Measurements from ENCODE around the gene PFKL.
A peak's percentile ranks its signal among the peaks of the same experiment; 100 is the strongest.

PFKL gene

GRCh38 chr21:44304877-44305293, 5.0 kb downstream of the PFKL start:
- no peak for TF ChIP-seq MYC (IDR thresholded peaks at IDR 0.05; ENCODE audit: low read depth, low read length)
- TF ChIP-seq, protein P1, sequence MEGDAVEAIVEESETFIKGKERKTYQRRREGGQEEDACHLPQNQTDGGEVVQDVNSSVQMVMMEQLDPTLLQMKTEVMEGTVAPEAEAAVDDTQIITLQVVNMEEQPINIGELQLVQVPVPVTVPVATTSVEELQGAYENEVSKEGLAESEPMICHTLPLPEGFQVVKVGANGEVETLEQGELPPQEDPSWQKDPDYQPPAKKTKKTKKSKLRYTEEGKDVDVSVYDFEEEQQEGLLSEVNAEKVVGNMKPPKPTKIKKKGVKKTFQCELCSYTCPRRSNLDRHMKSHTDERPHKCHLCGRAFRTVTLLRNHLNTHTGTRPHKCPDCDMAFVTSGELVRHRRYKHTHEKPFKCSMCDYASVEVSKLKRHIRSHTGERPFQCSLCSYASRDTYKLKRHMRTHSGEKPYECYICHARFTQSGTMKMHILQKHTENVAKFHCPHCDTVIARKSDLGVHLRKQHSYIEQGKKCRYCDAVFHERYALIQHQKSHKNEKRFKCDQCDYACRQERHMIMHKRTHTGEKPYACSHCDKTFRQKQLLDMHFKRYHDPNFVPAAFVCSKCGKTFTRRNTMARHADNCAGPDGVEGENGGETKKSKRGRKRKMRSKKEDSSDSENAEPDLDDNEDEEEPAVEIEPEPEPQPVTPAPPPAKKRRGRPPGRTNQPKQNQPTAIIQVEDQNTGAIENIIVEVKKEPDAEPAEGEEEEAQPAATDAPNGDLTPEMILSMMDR (IDR thresholded peaks at IDR 0.05; ENCODE audit: low read depth, low read length): peak; percentile 55
- H3K4me3 ChIP-seq (ENCODE audit: low read depth, low read length): no peak overlapping the region
- DNase-seq (ENCODE audit: low read depth): peak; percentile 61

DNA sequence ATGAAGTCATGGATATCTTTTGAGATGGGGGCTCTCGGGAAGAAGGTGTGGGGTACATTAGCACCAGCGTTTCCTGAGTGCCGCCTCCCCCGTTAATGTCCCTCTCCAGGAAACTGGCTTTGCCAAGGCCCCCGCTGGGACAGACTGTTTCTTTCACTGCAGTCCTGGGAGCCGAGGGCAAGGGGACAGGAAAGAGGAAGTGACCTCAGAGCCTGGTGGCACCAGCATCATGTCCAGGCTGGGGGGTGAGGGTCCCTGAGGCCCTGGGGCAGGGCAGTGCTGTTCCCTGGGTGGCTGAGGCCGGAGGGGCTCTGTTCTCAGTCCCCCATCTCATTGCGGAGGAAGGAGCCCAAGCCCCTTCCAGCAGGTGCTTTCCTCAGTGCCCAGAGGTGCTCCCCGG, 5.8 kb downstream of the PFKL start:
- no peak overlapping the region for H3K4me3 ChIP-seq (ENCODE audit: low read depth, low read length)
- TF ChIP-seq MYC (IDR thresholded peaks at IDR 0.05; ENCODE audit: low read depth, low read length): no peak
- no peak for TF ChIP-seq POLR2A (IDR thresholded peaks at IDR 0.05; ENCODE audit: extremely low read depth, insufficient read length)
- TF ChIP-seq, protein P1 (IDR thresholded peaks at IDR 0.05; ENCODE audit: low read depth, low read length): no peak
- TF ChIP-seq MAX (IDR thresholded peaks at IDR 0.05; ENCODE audit: low read depth, low read length): no peak
- no peak for DNase-seq (ENCODE audit: low read depth)

GRCh38 chr21:44306936-44307704, 7.3 kb downstream of the PFKL start:
- TF ChIP-seq MAX (IDR thresholded peaks at IDR 0.05; ENCODE audit: low read depth, low read length): no peak
- TF ChIP-seq MYC (IDR thresholded peaks at IDR 0.05; ENCODE audit: low read depth, low read length): no peak
- TF ChIP-seq, protein P1 (IDR thresholded peaks at IDR 0.05; ENCODE audit: low read depth, low read length): no peak
- no peak for TF ChIP-seq POLR2A (IDR thresholded peaks at IDR 0.05; ENCODE audit: extremely low read depth, insufficient read length)
- no peak for DNase-seq (ENCODE audit: low read depth)
- no peak overlapping the region for H3K4me3 ChIP-seq (ENCODE audit: low read depth, low read length)

DNA sequence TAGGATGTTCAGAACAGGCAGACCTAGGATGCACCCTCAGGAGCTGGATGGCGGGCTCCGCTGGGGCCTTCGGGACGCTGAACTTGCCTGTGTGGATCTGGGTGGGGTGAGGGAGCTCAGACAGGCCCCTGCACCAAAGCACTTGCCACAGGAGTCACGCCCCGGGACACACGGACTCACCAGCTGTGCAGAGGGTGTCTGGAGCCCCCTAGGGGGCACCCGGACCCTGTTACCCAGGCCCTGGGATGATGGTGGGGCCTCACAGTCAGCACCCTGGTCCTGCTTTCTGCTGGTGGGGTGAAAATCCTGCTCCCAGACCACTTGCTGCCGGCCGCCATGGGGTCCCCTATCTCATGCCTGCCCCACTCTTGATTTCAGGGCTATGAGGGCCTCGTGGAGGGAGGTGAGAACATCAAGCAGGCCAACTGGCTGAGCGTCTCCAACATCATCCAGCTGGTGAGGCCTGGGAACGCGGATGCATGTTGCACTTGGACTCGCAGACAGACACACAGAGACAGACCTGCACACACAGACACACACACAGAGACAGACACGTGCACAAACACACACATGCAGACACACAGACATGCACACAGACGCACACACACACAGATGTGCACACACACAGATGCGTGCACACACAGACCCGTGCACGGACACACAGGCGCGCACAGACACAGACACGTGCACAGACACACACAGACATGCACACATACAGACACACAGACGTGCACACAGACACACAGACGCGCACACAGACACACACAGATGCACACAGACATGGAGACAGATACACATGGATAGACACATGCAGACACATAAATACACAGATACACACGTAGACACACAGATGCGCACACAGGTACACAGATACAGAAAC, 11.0 kb downstream of the PFKL start:
- no peak for DNase-seq (ENCODE audit: low read depth)
- no peak overlapping the region for H3K4me3 ChIP-seq (ENCODE audit: low read depth, low read length)
- TF ChIP-seq MYC (IDR thresholded peaks at IDR 0.05; ENCODE audit: low read depth, low read length) (no peak), POLR2A (IDR thresholded peaks at IDR 0.05; ENCODE audit: extremely low read depth, insufficient read length) (no peak), MAX (IDR thresholded peaks at IDR 0.05; ENCODE audit: low read depth, low read length) (no peak)

- DNase-seq (ENCODE audit: low read depth): no peak
- TF ChIP-seq MAX (IDR thresholded peaks at IDR 0.05; ENCODE audit: low read depth, low read length) (no peak), POLR2A (IDR thresholded peaks at IDR 0.05; ENCODE audit: extremely low read depth, insufficient read length) (no peak), MYC (IDR thresholded peaks at IDR 0.05; ENCODE audit: low read depth, low read length) (no peak)
- TF ChIP-seq, protein P1 (IDR thresholded peaks at IDR 0.05; ENCODE audit: low read depth, low read length): no peak
- no peak overlapping the region for H3K4me3 ChIP-seq (ENCODE audit: low read depth, low read length)
Observed at GRCh38 chr21:44312089-44312488, 12.2 kb downstream of the PFKL start.

DNA sequence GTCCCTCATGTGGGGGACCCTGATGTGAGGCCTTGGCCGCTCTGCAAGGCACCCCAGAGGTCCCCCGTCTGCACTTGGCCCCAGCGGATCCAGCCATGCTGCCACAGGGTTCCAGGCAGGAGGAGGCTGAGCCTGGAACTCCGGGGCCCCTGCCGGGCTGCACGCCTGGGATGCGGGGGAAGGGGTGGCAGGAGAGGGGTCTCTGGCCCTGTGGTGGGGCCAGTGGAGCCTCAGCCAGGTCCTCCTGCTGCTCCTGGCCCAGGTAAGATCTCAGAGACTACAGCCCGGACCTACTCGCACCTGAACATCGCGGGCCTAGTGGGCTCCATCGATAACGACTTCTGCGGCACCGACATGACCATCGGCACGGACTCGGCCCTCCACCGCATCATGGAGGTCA, 12.9 kb downstream of the PFKL start:
- TF ChIP-seq MAX (IDR thresholded peaks at IDR 0.05; ENCODE audit: low read depth, low read length): no peak
- TF ChIP-seq POLR2A (IDR thresholded peaks at IDR 0.05; ENCODE audit: extremely low read depth, insufficient read length): no peak
- no peak for TF ChIP-seq MYC (IDR thresholded peaks at IDR 0.05; ENCODE audit: low read depth, low read length)
- TF ChIP-seq, protein P1 (IDR thresholded peaks at IDR 0.05; ENCODE audit: low read depth, low read length): no peak
- DNase-seq (ENCODE audit: low read depth): no peak
- H3K4me3 ChIP-seq (ENCODE audit: low read depth, low read length): no peak overlapping the region

All from NB4 (cell line).